GM12878 (cell line): Measurements from ENCODE around the gene CCDC107. TPM values are rescaled to one million over a fixed set of nuclear protein-coding genes. Genes with fewer than 3 reads are reported as not detected.
A peak's percentile ranks its signal among the peaks of the same experiment; 100 is the strongest.

Experiments
- ATAC-seq: fragments of 200-7000 bp; cut with Tn5 transposase; 3 replicates; pipeline ENCODE4 v1.9.1; 2020; ENCODE audit warnings: mild to moderate bottlenecking, moderate library complexity
- BruUV-seq: library from RNA; stranded (reverse); fragments of 400-500 nt; replicated peaks from 2 replicates; lab custom pipeline; 2021; lab: Mats Ljungman, UMichigan
- CTCF ChIA-PET: fragments of 300-600 bp; sonication (Branson Sonifier 250); formaldehyde crosslinking; extraction: SDS; loops from one replicate; lab custom pipeline; 2021; ENCODE audit warnings: inconsistent platforms; lab: Yijun Ruan, JAX
- POLR2A ChIA-PET: fragments of 350-600 bp; formaldehyde crosslinking; extraction: SDS; loops from one replicate; lab custom pipeline; 2021; ENCODE audit warnings: inconsistent platforms; lab: Charles Lee
- RAD21 ChIA-PET: fragments of 300-600 bp; sonication (Branson Sonifier 250); formaldehyde crosslinking; loops from one replicate; lab custom pipeline; 2023; ENCODE audit warnings: antibody characterized with exemption; ENCODE audit not compliant: unreplicated experiment; lab: Charles Lee
- SMC1A ChIA-PET: fragments of 300-600 bp; sonication (Branson Sonifier 250); formaldehyde crosslinking; loops from one replicate; lab custom pipeline; 2023; ENCODE audit not compliant: unreplicated experiment, uncharacterized antibody; lab: Charles Lee
- DNase-seq: peaks from one replicate; pipeline ENCODE4 v3.0.0-alpha.2; 2011; ENCODE audit warnings: low read depth, low spot score
- FAIRE-seq: peaks from 3 replicates; lab custom pipeline; 2011; peaks lifted over from hg19 to GRCh38; lab: Jason Lieb, UNC
- H2AFZ ChIP-seq: 2 replicates; pipeline ENCODE4 v1.6.0; 2011; ENCODE audit warnings: low read depth, low read length, control low read depth; ENCODE audit not compliant: control insufficient read depth
- H3K27ac ChIP-seq: 2 replicates; pipeline ENCODE4 v1.5.1; 2011; ENCODE audit warnings: control low read depth; ENCODE audit not compliant: control insufficient read depth, insufficient read depth
- H3K27me3 ChIP-seq, 2 experiments: replicated peaks in 1 of 2; 2 replicates each; pipeline versions ENCODE4 v1.6.0 to v1.6.1; 2011; ENCODE audit warnings: low read length in 1 of 2; ENCODE audit not compliant: control insufficient read depth in 2 of 2, insufficient read depth in 2 of 2
- H3K36me3 ChIP-seq, 2 experiments: 2 replicates each; pipeline ENCODE4 v1.5.1; 2011; ENCODE audit warnings: low read length in 1 of 2; ENCODE audit not compliant: control insufficient read depth in 2 of 2, insufficient read depth in 2 of 2
- H3K4me1 ChIP-seq: 2 replicates; pipeline ENCODE4 v1.6.1; 2011; ENCODE audit warnings: mild to moderate bottlenecking, low read length, moderate library complexity, mixed read lengths; ENCODE audit not compliant: control insufficient read depth, insufficient read depth
- H3K4me2 ChIP-seq: 2 replicates; pipeline ENCODE4 v1.6.0; 2011; ENCODE audit warnings: control low read depth; ENCODE audit not compliant: control insufficient read depth, insufficient read depth
- H3K4me3 ChIP-seq: fragments of 200-600 bp; sonication (generic); 2 replicates; pipeline ENCODE4 v1.5.1; 2016
- H3K79me2 ChIP-seq: 2 replicates; pipeline ENCODE4 v1.6.0; 2011; ENCODE audit warnings: low read length; ENCODE audit not compliant: control insufficient read depth, insufficient read depth
- H3K9ac ChIP-seq: 2 replicates; pipeline ENCODE4 v1.8.0; 2011; ENCODE audit warnings: low read length, control low read depth, mixed read lengths; ENCODE audit not compliant: control insufficient read depth, insufficient read depth
- H3K9me3 ChIP-seq: replicated peaks from 3 replicates; pipeline ENCODE4 v1.5.1; 2011; ENCODE audit warnings: mild to moderate bottlenecking, low read length; ENCODE audit not compliant: control insufficient read depth, insufficient read depth
- H4K20me1 ChIP-seq: 2 replicates; pipeline ENCODE4 v1.6.0; 2011; ENCODE audit not compliant: control insufficient read depth, insufficient read depth
- POU2F2 ChIP-seq: IDR thresholded peaks from 3 replicates; pipeline ENCODE4 v1.6.1; 2011; ENCODE audit warnings: low read depth, mild to moderate bottlenecking, low read length, borderline replicate concordance
- SMC3 ChIP-seq: IDR thresholded peaks from 2 replicates; pipeline ENCODE4 v1.6.1; 2011; ENCODE audit warnings: low read length, improper control_type of control experiment, borderline replicate concordance
- YBX1 ChIP-seq: fragments of 450-650 bp; IDR thresholded peaks from 2 replicates; pipeline ENCODE4 v1.6.1; 2016; ENCODE audit warnings: antibody characterized with exemption
- WGBS: methylation state at CpG from one replicate; pipeline ENCODE4 v1.1.6; 2016; ENCODE audit warnings: low lambda C conversion rate; ENCODE audit not compliant: insufficient replicate concordance, insufficient coverage; ENCODE audit errors: missing lambda C conversion rate; 5-methylcytosine and 5-hydroxymethylcytosine counted together
- in situ Hi-C: fragments of 300-500 bp; cut with MboI; formaldehyde crosslinking; loops from 9 replicates; pipeline ENCODE4 v1.14.3; 2018; ENCODE audit warnings: mixed read lengths
- intact Hi-C: fragments of 100-400 bp; cut with micrococcal nuclease; formaldehyde crosslinking; loops from one replicate; pipeline ENCODE4 v1.14.2; 2022; ENCODE audit not compliant: unreplicated experiment
- polyA plus RNA-seq, 11 experiments: library from polyadenylated mRNA; depleted of rRNA in 4 of 11; unstranded in 6 of 11; stranded (reverse) in 5 of 11; fragments of >200 nt; fragmentation: Nextera tagmentation in 4 of 11; fragmentation: Illumina TruSeq in 1 of 11; extraction: Ambion mirVana in 4 of 11; extraction: Trizol in 1 of 11; gene quantifications; 1 replicate in 1 of 11; 2 replicates in 10 of 11; pipeline versions ENCODE4 v1.2.1 to v1.2.3, GENCODE V29; 2011 to 2016; ENCODE audit warnings: inconsistent platforms in 2 of 11, missing spikeins in 2 of 11, low read depth in 1 of 11
- total RNA-seq, 4 experiments: library from RNA; depleted of rRNA in 3 of 4; stranded (reverse); fragments of >200 nt in 3 of 4; fragmentation: Illumina TruSeq in 1 of 4; extraction: Trizol in 1 of 4; gene quantifications; 2 replicates each; pipeline versions ENCODE4 v1.2.1 to v1.2.3, GENCODE V29; 2013 to 2021

Gene CCDC107
- total and polyA plus RNA-seq, 10 of the 15 experiments (the other 5 are each of a cell fraction or from before 2014, with no cell fraction given) = 0.19 to 18.3 (median 10.6) TPM

GRCh38 chr9:35680331-35681105 lies 22.4 kb downstream of the CCDC107 start:
- peak overlapping the region; percentile 33; the same call in 1 of the 2 replicates for H3K4me2 ChIP-seq
- H3K27ac ChIP-seq = no peak overlapping the region
- FAIRE-seq = peak; percentile 89
- peaks cover 0 to 2% of the 10 kb centered on the region in 2 experiments; a peak in 2 of 4 replicates for H3K27me3 ChIP-seq
- DNase-seq = no peak
- ChIA-PET POLR2A (interaction anchor here (0.8 to 1.8 kb wide), 3 partner anchors 14 to 47 kb away, joined by 3 to 5 read pairs (median 3); partner anchors contain the start of gene SIT1), SMC1A (interaction anchor here (0.7 to 1.8 kb wide), 6 partner anchors 11 to 202 kb away, joined by 3 to 6 read pairs (median 3); no protein-coding TSS in a partner anchor), RAD21 (interaction anchor here (1.1 to 1.2 kb wide), 2 partner anchors 10 to 16 kb away, joined by 3 to 4 read pairs; partner anchors contain the start of gene ARHGEF39), CTCF (interaction anchor here (1.0 to 2.6 kb wide), 4 partner anchors 15 to 46 kb away, joined by 3 to 28 read pairs (median 6); no protein-coding TSS in a partner anchor)
- 18% methylated on average over 15 of the region's 15 CpGs for WGBS
- peak; percentile 73 for ATAC-seq
- no peak overlapping the region for H3K9ac ChIP-seq
- H4K20me1 ChIP-seq = no peaks in the 10 kb centered on the region
- BruUV-seq = no TSS peak
- H2AFZ ChIP-seq = no peak overlapping the region; the same call in none of the 2 replicates
- H3K36me3 ChIP-seq = no peaks in the 10 kb centered on the region
- in situ Hi-C loops = no loop called here
- peaks cover 8% of the 10 kb centered on the region for H3K4me1 ChIP-seq
- TF ChIP-seq POU2F2 = peak; percentile 95; the same call in 2 of the 3 replicates
- TF ChIP-seq SMC3 = no peak
- no peak for TF ChIP-seq YBX1
- H3K9me3 ChIP-seq = no peaks in the 10 kb centered on the region
- no peaks in the 10 kb centered on the region for H3K79me2 ChIP-seq
- intact Hi-C loops = no loop called here
- H3K4me3 ChIP-seq = no peak overlapping the region
